ENCODE results near the gene CRIM1. TPM values are rescaled to one million over a fixed set of nuclear protein-coding genes. Genes with fewer than 3 reads are reported as not detected.

Gene CRIM1
- total RNA-seq, 1 experiment from 2014 or later: 27.6 TPM

GRCh38 chr2:36387258-36387916 is 31.8 kb downstream of the CRIM1 start:
- peaks cover 0 to 2% (median 0%) of the 10 kb centered on the region in 3 experiments; a peak in 1 of 7 replicates for H3K36me3 Mint-ChIP-seq (ENCODE audit: insufficient read depth in 1 of 3, low read depth in 3 of 3)
- no peaks in the 10 kb centered on the region for H3K27me3 Mint-ChIP-seq (ENCODE audit: low read depth)
- H2BK12ac ChIP-seq (ENCODE audit: insufficient read length, low read depth, low read length): no peak overlapping the region
- H2AFZ ChIP-seq (ENCODE audit: low read length): no peak overlapping the region
- WGBS (ENCODE audit: extremely low coverage, insufficient read length, low lambda C conversion rate): no CpG with 5 or more reads among the region's 2 CpGs
- H3K23me2 ChIP-seq (ENCODE audit: insufficient read length, low read depth, low read length, poor library complexity, severe bottlenecking): no peaks in the 10 kb centered on the region
- no peak overlapping the region for H3K27ac ChIP-seq (ENCODE audit: insufficient read length, low read depth, low read length)
- no peaks in the 10 kb centered on the region for H3K9me3 ChIP-seq (ENCODE audit: control insufficient read depth, low read depth, low read length)
- DNase-seq: no peak
- H3K4ac ChIP-seq (ENCODE audit: low read depth, low read length): no peak overlapping the region
- no peak overlapping the region for H4K8ac ChIP-seq (replicated peaks; ENCODE audit: insufficient read length, low read depth, low read length)
- H2AK5ac ChIP-seq (ENCODE audit: insufficient read length, low read length): no peak overlapping the region
- H3K14ac ChIP-seq (ENCODE audit: insufficient read depth, low read length): no peak overlapping the region
- no peaks in the 10 kb centered on the region for H4K20me1 ChIP-seq (ENCODE audit: control insufficient read depth, insufficient read depth, insufficient read length)
- H3K56ac ChIP-seq (ENCODE audit: insufficient read length, low read depth, low read length): no peak overlapping the region
- H3K27ac Mint-ChIP-seq: no peak overlapping the region; a peak in 1 of 7 replicates
- no peak for TF ChIP-seq CTCF (conservative IDR thresholded peaks at IDR 0.05)
- no peak overlapping the region for H2BK15ac ChIP-seq (ENCODE audit: low read depth, low read length)
- H3K4me1 ChIP-seq (ENCODE audit: insufficient read depth, low read length): peaks cover 11% of the 10 kb centered on the region
- H3K18ac ChIP-seq (ENCODE audit: insufficient read length, low read depth, low read length): no peak overlapping the region
- peaks cover 12% of the 10 kb centered on the region; the same call in 1 of the 2 replicates for H3K79me2 ChIP-seq (ENCODE audit: insufficient read depth, low read length)
- no peak overlapping the region for H3K4me3 Mint-ChIP-seq
- no peak overlapping the region for H3K9ac ChIP-seq (ENCODE audit: extremely low read depth, insufficient read length, low read length)
- H3K27me3 ChIP-seq (ENCODE audit: insufficient read depth, low read length): no peaks in the 10 kb centered on the region
- H3T11ph ChIP-seq (ENCODE audit: low read length): no peak overlapping the region
- H4K91ac ChIP-seq (ENCODE audit: insufficient read length, low read depth, low read length): no peak overlapping the region
- no peaks in the 10 kb centered on the region for H3K79me1 ChIP-seq (ENCODE audit: insufficient read depth, low read depth, low read length, poor library complexity, severe bottlenecking)
- H3K9me3 Mint-ChIP-seq: no peaks in the 10 kb centered on the region; a peak in 1 of 5 replicates
- H4K5ac ChIP-seq (ENCODE audit: insufficient read length, low read depth, low read length): no peak overlapping the region
- H2BK20ac ChIP-seq (ENCODE audit: low read depth, low read length, poor library complexity, severe bottlenecking): no peak overlapping the region
- no peak overlapping the region for H3K23ac ChIP-seq (ENCODE audit: insufficient read length, low read depth, low read length)
- no peak overlapping the region for H3K4me2 ChIP-seq (ENCODE audit: insufficient read depth, insufficient read length, low read length)
- H3K4me1 Mint-ChIP-seq: peaks cover 43 to 46% of the 10 kb centered on the region in 2 experiments
- H2BK120ac ChIP-seq (ENCODE audit: low read depth, low read length, poor library complexity, severe bottlenecking): no peak overlapping the region
- no peak overlapping the region for H2BK5ac ChIP-seq (ENCODE audit: insufficient read length, low read length)
